ENCODE data around the gene VPS25.

DNA sequence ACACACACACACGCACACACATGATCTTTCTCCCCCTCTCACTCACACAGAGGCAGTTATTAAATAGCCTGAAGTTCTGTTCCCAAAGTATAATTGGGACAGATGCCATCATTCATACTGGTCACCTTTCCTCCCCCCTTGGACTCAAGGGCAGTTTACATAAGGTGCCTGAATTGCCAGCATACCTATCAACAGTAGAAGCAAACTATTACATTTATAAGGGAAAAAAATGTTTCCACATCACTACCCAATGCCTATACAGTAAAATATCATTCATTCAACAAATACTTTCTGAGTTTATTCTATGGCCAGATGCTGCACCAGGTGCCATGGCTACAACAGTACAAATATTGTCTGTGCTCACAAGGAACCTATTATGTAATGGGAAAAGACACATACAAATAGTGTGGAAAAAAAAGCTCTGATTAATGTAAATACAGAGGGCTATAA is 31.7 kb downstream of the VPS25 start:
- TF ChIP-seq CTCF (conservative IDR thresholded peaks at IDR 0.05), result no peak
- TF ChIP-seq ZFX (IDR thresholded peaks at IDR 0.05), result no peak
